GM12892 (cell line): ENCODE measurements around the gene CEP131.

Source experiments
- POLR2A ChIP-seq: IDR thresholded peaks from 2 replicates; pipeline ENCODE4 v1.6.1; 2011; ENCODE audit warnings: low read depth, low read length, control low read depth
- POLR2AphosphoS5 ChIP-seq: IDR thresholded peaks from 2 replicates; pipeline ENCODE4 v1.6.1; 2011; ENCODE audit warnings: low read depth, low read length, control low read depth
- TAF1 ChIP-seq: IDR thresholded peaks from 2 replicates; pipeline ENCODE4 v1.6.1; 2011; ENCODE audit warnings: low read depth, mild to moderate bottlenecking, control low read depth, low read length, borderline replicate concordance

DNA sequence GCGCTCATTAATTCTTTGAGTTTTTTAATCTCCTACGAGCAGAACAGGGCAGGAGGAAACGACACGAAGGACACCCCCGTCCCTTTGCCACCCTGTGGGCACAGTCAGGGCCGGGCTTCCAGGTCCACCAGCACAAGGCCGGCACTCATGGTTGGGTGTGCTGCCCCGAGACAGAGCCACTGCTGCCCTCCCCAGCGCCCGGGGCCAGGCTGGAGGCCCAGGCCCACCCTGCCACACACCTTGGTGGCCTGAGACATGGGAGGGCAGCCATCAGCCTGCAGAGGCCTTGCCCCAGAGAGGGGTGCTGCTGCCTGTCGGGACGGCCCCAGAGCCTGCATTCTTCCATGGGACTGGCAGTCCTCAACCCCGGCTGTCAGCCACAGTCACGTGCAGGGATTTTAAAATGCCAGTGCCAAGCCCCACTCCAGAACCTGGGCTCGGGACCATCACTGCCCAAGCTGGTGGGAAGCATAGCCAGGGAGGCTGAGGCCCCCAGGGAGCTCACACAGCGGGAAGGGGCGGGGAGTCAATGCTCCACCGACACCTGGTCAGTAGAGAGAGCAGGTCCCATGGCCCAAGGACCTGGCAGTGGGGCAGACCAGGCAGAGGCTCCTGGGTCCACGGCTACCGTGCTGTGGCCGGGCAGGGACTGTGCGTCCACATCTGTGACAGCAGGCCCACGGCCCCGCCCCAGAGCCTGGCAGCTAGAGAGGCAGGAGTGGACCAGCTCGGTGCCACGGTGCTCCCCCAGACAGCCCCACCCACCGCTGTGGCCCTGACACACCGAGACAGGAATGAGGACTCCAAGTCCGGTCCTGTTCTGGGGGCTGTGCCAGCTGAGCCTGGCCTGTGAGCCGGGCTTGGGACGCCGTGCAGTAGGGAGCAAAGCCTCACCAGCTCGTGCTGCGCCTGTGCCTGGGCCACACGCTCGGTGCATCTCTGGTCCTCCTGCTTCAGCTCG, 27.5 kb downstream of the CEP131 start:
- no peak for TF ChIP-seq TAF1
- no peak for TF ChIP-seq POLR2A
- no peak for TF ChIP-seq POLR2AphosphoS5
